BE2C (cell line): Measurements from ENCODE around the gene ETS1.
"Not testable (repeated sequence)": the region's sequence is repeated elsewhere in the genome, so short reads cannot be mapped to it uniquely, and the experiment has no call there.

Experiments used
- DNase-seq: peaks from one replicate; pipeline ENCODE4 v3.0.0-alpha.2; 2020
- H3K27me3 ChIP-seq: fragments of 250-450 bp; sonication (Bioruptor Pico); 2 replicates; pipeline ENCODE4 v1.5.1; 2020; ENCODE audit warnings: mild to moderate bottlenecking
- H3K36me3 ChIP-seq: fragments of 250-450 bp; sonication (Bioruptor Pico); 2 replicates; pipeline ENCODE4 v1.5.1; 2020; ENCODE audit warnings: mild to moderate bottlenecking
- H3K4me1 ChIP-seq: fragments of 250-450 bp; sonication (Bioruptor Pico); 2 replicates; pipeline ENCODE4 v1.5.1; 2020
- H3K4me3 ChIP-seq: 2 replicates; pipeline ENCODE4 v1.5.1; 2011; ENCODE audit warnings: low read depth, low read length
- H3K9me3 ChIP-seq: fragments of 250-450 bp; sonication (Bioruptor Pico); 2 replicates; pipeline ENCODE4 v1.5.1; 2020
- CTCF ChIP-seq: IDR thresholded peaks from 2 replicates; pipeline ENCODE4 v1.5.1; 2012; ENCODE audit warnings: mild to moderate bottlenecking, low read depth, low read length

Gene ETS1

DNA sequence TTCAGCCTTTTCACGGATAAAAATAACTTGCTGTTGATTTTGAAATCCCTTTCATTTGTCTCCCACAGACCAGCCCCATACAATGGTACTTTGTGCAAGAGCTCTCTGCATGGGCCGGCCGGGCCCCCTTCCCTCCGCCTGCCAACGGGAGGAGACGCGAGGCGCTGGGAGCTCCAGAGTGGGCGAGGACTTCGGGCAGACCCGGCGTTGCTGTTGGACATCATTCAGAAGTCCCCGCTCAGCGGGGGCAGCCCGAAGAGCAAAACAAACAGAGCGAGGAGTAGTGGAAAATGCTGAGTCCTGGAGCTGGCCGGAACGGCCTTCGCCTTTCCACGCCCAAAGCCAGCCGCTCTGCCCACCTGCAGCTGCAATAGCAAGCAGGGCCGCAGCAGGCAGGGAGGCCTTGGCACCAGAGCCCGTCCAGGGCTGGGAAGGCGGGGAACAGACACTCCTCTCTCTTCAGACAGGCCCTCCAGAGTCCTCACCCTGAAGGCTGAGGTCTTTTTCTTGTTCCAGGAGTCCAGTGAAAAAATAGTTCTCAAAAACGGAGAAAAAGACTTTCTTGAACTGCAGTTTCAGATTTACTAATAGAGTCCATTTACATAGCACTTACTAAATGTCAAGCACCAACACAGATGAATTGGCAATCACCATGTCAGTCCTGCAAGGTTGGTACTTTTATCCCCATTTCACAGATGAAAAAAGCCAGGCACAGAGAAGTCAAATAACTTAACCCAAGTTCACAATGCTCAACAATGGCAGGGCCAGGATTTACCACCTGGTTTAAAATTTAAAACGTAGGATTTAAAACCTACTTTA, 135.5 kb downstream of the ETS1 start:
- H3K36me3 ChIP-seq = no peaks in the 10 kb centered on the region
- no peaks in the 10 kb centered on the region for H3K4me1 ChIP-seq
- no peaks in the 10 kb centered on the region for H3K9me3 ChIP-seq
- no peaks in the 10 kb centered on the region for H3K27me3 ChIP-seq
- no peak for TF ChIP-seq CTCF
- no peak overlapping the region for H3K4me3 ChIP-seq
- DNase-seq = no peak

DNA sequence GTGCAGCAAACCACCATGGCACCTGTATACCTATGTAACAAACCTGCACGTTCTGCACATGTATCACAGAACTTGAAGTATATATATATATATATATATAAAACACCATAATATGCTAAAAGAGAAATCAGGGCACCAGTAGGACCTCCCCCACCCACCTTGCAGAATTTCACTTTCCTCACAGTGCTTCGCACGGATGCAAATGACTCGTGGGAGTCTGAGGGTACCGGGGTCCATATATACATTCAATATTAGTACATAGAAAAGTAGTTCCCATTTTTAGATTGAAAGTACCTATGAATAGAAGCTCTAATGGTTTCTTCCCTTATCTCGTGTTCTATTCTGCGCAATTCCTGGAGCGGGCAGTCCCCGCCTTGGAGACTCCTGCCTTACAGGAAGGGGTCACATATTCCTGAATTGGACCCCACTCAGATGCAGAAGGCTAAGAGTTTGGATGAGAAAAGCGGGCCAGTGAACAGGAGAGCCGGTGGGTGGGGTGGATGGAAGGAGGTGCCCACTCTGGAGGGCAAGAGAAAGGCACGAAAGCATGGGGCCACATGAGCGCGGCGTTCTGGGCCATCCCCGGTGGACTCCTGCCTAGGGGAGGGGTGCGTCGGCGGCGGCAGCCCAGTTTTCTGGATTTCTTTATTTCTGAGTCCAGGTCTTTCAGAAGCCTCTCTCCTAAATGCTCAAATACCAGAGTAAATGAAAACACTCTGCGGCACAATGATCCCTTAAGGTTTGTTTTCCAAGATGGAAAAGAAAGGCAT, 136.3 kb downstream of the ETS1 start:
- H3K4me1 ChIP-seq = no peaks in the 10 kb centered on the region
- DNase-seq = no peak
- H3K36me3 ChIP-seq = no peaks in the 10 kb centered on the region
- H3K27me3 ChIP-seq = no peaks in the 10 kb centered on the region
- TF ChIP-seq CTCF = no peak
- no peak overlapping the region for H3K4me3 ChIP-seq
- no peaks in the 10 kb centered on the region for H3K9me3 ChIP-seq

GRCh38 chr11:128450425-128450824, 136.9 kb downstream of the ETS1 start:
- H3K4me1 ChIP-seq, H3K27me3 ChIP-seq: not testable (repeated sequence)

GRCh38 chr11:128448981-128449713, 138.2 kb downstream of the ETS1 start:
- no peaks in the 10 kb centered on the region for H3K36me3 ChIP-seq
- no peak for DNase-seq
- H3K9me3 ChIP-seq = no peaks in the 10 kb centered on the region
- no peaks in the 10 kb centered on the region for H3K27me3 ChIP-seq
- H3K4me1 ChIP-seq = no peaks in the 10 kb centered on the region
- TF ChIP-seq CTCF = no peak
- H3K4me3 ChIP-seq = no peak overlapping the region

More at GRCh38 chr11:128450425-128450824, 136.9 kb downstream of the ETS1 start:
- not testable (repeated sequence) for H3K9me3 ChIP-seq, DNase-seq, H3K4me3 ChIP-seq, H3K36me3 ChIP-seq

DNA sequence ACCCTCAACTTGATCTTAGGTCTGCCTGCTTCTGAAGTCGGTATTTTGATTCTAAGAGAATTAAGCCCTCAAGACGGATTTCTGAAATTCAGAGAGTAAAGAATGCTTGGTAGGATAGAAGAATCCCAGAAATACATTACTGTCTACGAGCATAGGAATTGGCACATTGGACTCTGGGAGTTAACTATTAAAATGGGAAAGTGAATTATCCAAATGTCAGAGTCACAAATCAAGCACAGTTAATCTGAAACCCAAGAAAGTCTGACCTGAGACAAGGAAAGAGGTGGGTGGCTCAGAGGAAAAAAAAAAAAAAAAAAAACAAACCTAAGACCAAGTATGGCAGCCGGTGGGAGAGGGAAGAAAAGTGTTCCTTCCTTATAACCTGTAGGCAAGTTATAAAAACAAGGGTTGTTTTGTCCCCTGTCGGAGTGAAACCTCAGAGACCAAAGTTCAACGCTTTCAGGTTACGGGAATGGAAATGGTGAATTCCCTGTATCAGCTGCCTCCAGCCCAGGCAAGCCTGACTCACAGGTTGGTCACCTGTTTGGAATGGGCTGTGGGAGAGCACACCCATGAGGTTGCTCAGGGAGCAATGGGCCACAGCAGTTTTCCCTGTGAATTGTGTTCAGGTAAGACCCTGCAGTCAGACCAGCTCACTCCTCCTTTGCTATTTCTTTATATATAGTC, 139.0 kb downstream of the ETS1 start:
- no peaks in the 10 kb centered on the region for H3K27me3 ChIP-seq
- H3K4me1 ChIP-seq = no peaks in the 10 kb centered on the region
- no peak for TF ChIP-seq CTCF
- no peaks in the 10 kb centered on the region for H3K9me3 ChIP-seq
- no peak for DNase-seq
- no peaks in the 10 kb centered on the region for H3K36me3 ChIP-seq
- H3K4me3 ChIP-seq = no peak overlapping the region

DNA sequence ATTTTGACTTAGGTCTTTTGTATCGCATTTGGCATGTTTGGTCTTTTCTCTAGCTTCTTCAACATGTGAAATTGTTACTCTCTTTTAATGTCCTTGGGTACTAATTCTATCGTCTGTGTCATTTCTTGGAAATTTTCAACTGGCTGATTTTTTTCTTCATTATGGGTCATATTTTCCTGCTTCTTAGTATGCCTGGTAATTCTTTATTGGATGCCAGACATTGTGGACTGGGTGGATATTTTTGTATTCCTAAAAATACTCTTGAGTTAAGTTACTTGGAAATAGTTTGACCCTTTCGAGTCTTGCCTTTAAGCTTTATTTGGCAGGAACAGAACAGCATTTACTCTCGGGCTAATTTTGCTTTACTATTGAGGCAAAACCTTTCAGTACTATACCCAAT, 140.1 kb downstream of the ETS1 start:
- no peak for DNase-seq
- no peaks in the 10 kb centered on the region for H3K9me3 ChIP-seq

DNA sequence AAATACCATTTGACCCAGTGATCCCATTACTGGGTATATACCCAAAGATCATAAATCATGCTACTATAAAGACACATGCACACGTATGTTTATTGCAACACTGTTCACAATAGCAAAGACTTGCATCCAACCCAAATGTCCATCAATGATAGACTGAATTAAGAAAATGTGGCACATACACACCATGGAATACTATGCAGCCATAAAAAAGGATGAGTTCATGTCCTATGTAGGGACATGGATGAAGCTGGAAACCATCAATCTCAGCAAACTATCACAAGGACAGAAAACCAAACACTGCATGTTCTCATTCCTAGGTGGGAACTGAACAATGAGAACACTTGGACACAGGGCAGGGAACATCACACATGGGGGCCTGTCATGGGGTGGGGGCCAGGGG, 141.4 kb downstream of the ETS1 start:
- not testable (repeated sequence) for H3K27me3 ChIP-seq, H3K9me3 ChIP-seq, H3K4me3 ChIP-seq, H3K36me3 ChIP-seq, DNase-seq, H3K4me1 ChIP-seq

More for the DNA sequence above, 140.1 kb downstream of the ETS1 start:
- Histone ChIP-seq H3K27me3 (no peaks in the 10 kb centered on the region), H3K4me3 (no peak overlapping the region), H3K36me3 (no peaks in the 10 kb centered on the region), H3K4me1 (no peaks in the 10 kb centered on the region)
- TF ChIP-seq CTCF = no peak
